Measurements from ENCODE around the gene MARK3. TPM values are rescaled to one million over a fixed set of nuclear protein-coding genes. Genes with fewer than 3 reads are reported as not detected.

Gene MARK3
- total RNA-seq, 1 experiment from 2014 or later = 81.9 TPM

- H2AK5ac ChIP-seq (ENCODE audit: insufficient read length, low read length) = no peak overlapping the region
- Mint-ChIP-seq H3K36me3 (ENCODE audit: insufficient read depth in 1 of 3, low read depth in 3 of 3) (peaks cover 11 to 20% (median 19%) of the 10 kb centered on the region in 3 experiments), H3K27ac (peak overlapping the region in 2 of 3 experiments; percentile 32 to 70; a peak in 1 of 7 replicates), H3K4me1 (peaks cover 13 to 33% of the 10 kb centered on the region in 2 experiments), H3K9me3 (no peaks in the 10 kb centered on the region), H3K27me3 (ENCODE audit: low read depth) (no peaks in the 10 kb centered on the region; the same call in 1 of the 2 replicates), H3K4me3 (no peak overlapping the region; a peak in 1 of 5 replicates)
- no peak overlapping the region for H3K27ac ChIP-seq (ENCODE audit: insufficient read length, low read depth, low read length)
- peaks cover 6% of the 10 kb centered on the region for H3K23me2 ChIP-seq (ENCODE audit: insufficient read length, low read depth, low read length, poor library complexity, severe bottlenecking)
- no peak overlapping the region for H4K91ac ChIP-seq (ENCODE audit: insufficient read length, low read depth, low read length)
- H3T11ph ChIP-seq (ENCODE audit: low read length) = no peak overlapping the region
- DNase-seq = no peak
- H3K4ac ChIP-seq (ENCODE audit: low read depth, low read length) = no peak overlapping the region
- no peak overlapping the region for H2AFZ ChIP-seq (ENCODE audit: low read length)
- no peak overlapping the region for H4K5ac ChIP-seq (ENCODE audit: insufficient read length, low read depth, low read length)
- H3K4me1 ChIP-seq (ENCODE audit: insufficient read depth, low read length) = no peaks in the 10 kb centered on the region
- H3K9ac ChIP-seq (ENCODE audit: extremely low read depth, insufficient read length, low read length) = no peak overlapping the region
- TF ChIP-seq CTCF (conservative IDR thresholded peaks at IDR 0.05) = no peak
- no peak overlapping the region for H3K23ac ChIP-seq (ENCODE audit: insufficient read length, low read depth, low read length)
- no peaks in the 10 kb centered on the region for H3K27me3 ChIP-seq (ENCODE audit: insufficient read depth, low read length)
- H2BK5ac ChIP-seq (ENCODE audit: insufficient read length, low read length) = no peak overlapping the region
- no peak overlapping the region for H2BK12ac ChIP-seq (ENCODE audit: insufficient read length, low read depth, low read length)
- H3K79me1 ChIP-seq (ENCODE audit: insufficient read depth, low read depth, low read length, poor library complexity, severe bottlenecking) = no peaks in the 10 kb centered on the region
- H4K20me1 ChIP-seq (ENCODE audit: control insufficient read depth, insufficient read depth, insufficient read length) = peaks cover 3% of the 10 kb centered on the region
- H3K18ac ChIP-seq (ENCODE audit: insufficient read length, low read depth, low read length) = no peak overlapping the region
- H3K4me2 ChIP-seq (ENCODE audit: insufficient read depth, insufficient read length, low read length) = no peak overlapping the region
- H3K9me3 ChIP-seq (ENCODE audit: control insufficient read depth, low read depth, low read length) = no peaks in the 10 kb centered on the region
- no CpG with 5 or more reads among the region's 10 CpGs for WGBS (ENCODE audit: extremely low coverage, insufficient read length, low lambda C conversion rate)
- no peak overlapping the region for H2BK120ac ChIP-seq (ENCODE audit: low read depth, low read length, poor library complexity, severe bottlenecking)
- H2BK15ac ChIP-seq (ENCODE audit: low read depth, low read length) = no peak overlapping the region
- H3K56ac ChIP-seq (ENCODE audit: insufficient read length, low read depth, low read length) = no peak overlapping the region
- no peak overlapping the region for H2BK20ac ChIP-seq (ENCODE audit: low read depth, low read length, poor library complexity, severe bottlenecking)
- no peaks in the 10 kb centered on the region for H3K79me2 ChIP-seq (ENCODE audit: insufficient read depth, low read length)
- H4K8ac ChIP-seq (replicated peaks; ENCODE audit: insufficient read length, low read depth, low read length) = no peak overlapping the region
- H3K14ac ChIP-seq (ENCODE audit: insufficient read depth, low read length) = no peak overlapping the region
These were observed 131.4 kb downstream of the MARK3 start for GRCh38 chr14:103516426-103517173.

Measured in H9 (cell line).